Activated naive CD4-positive, alpha-beta T cell (primary cell): ENCODE results near the gene CLTCL1.
"Not testable (repeated sequence)": the region's sequence is repeated elsewhere in the genome, so short reads cannot be mapped to it uniquely, and the experiment has no call there.

ENCODE experiments used
- DNase-seq, 4 experiments: peaks; one replicate each; lab custom pipeline; 2025; lab: John Stamatoyannopoulos, UW

Gene CLTCL1

DNA sequence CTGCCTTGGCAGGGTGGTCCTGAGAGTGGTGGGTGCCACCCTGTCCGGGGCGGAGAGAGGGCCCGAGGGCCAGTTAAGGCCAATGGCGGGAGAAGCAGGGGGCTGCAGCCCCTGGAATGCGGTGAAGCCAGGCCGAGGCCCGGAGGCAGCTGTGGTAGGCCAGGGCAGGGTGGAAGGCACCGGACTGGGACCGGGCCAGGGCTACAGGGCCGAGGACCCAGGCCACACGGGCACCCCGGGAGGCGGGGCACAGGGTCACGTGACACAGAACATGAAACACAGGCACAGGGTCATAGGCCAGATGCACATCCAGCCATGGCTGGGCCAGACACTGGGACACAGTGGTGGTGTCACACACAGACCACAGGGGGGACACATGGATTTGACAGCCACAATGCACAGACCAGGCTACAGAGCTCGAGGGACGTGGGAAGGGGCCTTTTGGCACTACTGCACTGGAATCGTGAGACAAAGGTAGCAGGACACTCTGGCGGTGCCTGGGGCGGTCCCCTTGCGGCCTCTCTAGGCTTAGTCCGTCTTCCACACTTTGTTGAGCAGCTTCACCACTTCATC lies 115.8 kb downstream of the CLTCL1 start:
- DNase-seq, result no peak

DNA sequence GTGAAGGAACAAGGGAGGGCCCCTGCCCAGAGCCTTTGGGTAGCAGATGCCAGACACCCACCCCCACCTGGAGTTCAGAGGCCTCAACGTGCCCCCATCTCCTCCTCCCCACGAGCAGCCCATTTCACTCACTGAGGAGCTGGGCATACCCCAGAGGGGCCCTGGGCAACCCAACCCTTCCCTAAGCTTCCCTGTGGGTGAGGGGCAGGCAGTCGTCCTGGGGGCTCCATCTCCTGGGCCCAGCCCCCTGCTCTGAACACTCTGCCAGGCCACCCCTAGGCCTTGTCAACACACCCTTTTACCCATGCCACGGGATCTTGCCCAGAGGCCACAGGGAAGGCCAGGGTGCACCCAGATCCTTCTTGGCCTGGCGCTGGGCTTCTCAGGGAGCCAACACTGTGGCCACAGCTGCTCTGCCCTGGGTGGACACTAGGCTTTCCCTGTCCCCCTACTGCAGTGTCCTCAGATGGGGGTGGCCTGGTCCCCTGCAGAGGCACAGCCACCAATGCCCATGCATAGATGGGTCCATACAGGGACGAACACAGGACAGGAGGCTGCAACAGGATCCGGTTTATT lies 116.4 kb downstream of the CLTCL1 start:
- no peak for DNase-seq

DNA sequence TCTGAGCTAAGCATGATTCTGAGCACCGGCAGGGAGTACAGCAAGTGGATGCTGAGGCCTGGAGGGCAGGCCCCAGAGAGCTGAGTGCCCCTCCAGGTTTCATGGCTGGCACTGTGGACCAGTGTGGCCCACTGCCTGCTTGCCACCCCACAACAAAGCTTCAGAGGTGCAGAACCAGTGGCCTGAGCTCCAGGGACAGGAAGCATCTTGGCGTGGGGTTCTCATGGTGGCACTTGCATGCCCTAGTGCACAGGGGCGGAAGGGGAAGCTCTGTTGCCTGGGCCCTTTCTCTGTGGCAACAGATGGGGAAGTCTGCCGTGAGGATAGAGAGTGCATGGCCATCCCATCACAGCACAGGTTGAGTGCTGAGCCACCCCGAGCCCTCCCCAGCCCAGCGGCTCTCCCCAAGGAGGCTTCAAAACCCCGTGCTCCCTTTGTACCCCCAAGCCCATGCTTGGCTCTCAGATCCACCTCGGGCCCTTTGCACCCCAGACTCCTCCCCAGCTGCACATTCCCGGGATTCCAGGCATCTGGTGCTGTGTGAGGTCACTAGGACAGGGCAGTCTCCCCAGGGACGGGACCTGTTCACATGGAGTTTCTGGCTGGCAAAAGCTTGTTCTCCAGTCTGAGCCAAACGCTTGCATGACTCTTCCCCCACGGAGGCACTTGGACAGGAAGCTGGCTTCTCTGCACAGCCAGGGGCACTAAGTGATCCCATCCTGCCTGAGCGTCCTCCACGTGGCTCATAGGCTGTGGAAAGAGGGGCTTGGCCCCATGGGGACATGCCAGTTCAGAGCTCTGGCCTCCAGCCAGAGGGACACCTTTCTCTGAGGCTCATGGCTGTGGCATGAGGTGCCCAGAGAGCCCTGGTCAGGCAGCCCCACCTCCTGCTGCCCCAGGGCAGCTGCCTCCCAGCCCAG lies 117.2 kb downstream of the CLTCL1 start:
- DNase-seq, result no peak

DNA sequence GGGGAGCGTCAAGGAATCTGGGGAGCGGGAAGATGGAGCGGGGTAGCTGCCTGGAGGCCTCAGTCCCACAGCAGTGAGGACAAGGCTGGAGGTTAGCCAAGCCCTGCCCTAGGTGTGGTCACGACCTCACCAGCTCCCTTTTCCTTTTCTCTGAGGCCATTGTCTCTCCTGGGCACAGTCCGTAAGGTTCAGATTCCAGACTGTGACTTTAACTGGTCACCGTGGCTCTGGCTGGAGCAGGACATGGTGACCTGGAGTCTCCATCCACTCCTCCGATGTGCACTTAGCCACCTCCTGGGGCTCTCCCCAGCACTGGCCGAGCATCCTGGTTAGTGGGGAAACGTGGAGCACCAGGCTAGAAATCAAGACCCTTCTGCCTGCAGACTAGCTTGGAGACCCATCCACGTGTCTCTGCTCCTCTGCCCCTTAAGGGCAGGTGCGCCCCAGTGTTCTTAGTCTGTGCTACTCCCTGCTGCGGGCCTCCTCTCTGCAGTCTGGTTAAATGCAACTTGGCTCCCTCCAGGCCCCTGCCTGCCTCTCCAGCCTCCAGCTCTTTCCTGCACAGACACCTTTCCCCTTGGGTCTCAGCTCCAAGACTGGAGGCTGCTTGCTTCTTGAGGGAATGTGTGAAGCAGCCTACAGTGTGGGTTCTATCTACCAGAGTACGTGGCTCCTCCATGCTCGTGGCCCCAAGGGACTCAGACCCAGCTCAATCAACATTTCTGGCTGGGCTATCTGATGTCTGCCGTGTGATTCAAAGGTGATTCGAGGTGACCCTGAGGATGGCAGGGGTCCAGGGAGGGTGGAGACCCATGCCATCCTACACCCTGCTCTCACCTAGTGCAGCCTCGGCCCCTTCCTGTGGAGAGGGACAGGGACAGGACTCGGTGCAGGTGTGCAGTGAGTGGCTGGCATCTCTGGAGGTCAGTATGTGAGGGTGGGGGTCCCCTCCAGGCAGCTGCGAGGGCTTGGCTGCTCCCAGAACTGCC lies 118.2 kb downstream of the CLTCL1 start:
- DNase-seq, result no peak

DNA sequence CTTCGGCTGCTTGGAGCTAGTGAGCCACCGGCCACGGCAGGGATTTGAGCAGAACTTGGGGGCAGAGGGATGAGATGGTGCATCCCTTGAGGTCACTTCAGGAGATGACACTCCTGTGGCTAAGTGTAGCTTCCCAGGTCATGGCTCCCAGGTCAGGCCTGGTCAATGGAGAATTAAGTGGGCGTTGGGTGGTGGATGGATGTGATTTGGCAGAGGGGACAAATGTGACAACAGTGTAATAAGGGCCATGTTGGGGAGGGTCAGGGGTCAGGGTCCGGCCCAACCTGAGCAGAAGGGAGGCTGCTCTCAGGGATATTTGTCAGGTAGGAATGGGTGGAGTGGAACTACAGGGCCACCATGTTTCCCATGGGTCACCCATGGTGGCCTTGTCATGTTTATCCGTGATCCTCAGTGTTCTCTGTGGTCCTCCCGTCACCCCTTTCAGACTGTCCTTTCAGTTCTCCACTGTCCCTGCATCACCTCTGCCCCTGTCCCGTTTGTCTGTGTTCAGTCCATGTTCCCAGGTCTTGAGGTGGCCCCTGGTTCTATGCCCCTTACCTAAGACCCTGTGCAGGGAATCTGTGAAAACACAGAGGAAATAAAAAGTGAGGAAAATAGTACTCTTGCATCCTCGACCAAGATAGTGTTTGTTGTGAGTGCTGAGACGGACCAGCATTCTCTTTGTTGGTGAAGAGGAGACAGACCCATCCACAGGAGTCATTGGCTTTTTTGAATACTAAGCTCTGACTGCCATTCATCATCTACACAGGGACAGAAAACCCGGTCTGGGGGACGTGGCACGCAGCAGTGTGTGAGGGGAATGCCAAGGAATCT lies 119.1 kb downstream of the CLTCL1 start:
- DNase-seq, result no peak

DNA sequence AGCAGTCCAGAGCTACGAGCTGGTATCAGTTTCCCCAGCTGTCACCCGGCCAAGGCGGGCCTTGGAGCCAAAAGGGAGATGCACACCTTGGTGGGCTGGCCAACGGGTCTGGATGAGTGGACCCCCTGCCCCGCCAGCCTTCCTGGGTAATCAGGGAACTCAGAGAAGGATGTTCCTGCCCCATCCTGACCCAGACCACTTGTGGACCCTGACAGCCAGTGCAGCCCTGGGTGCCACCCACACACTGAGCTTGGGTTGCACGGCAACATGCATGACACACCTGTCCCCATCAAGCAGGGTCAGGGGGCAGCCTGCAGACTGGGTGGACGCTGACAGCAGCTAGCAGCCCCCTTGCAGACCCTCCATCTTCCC lies 121.6 kb downstream of the CLTCL1 start:
- no peak for DNase-seq

DNA sequence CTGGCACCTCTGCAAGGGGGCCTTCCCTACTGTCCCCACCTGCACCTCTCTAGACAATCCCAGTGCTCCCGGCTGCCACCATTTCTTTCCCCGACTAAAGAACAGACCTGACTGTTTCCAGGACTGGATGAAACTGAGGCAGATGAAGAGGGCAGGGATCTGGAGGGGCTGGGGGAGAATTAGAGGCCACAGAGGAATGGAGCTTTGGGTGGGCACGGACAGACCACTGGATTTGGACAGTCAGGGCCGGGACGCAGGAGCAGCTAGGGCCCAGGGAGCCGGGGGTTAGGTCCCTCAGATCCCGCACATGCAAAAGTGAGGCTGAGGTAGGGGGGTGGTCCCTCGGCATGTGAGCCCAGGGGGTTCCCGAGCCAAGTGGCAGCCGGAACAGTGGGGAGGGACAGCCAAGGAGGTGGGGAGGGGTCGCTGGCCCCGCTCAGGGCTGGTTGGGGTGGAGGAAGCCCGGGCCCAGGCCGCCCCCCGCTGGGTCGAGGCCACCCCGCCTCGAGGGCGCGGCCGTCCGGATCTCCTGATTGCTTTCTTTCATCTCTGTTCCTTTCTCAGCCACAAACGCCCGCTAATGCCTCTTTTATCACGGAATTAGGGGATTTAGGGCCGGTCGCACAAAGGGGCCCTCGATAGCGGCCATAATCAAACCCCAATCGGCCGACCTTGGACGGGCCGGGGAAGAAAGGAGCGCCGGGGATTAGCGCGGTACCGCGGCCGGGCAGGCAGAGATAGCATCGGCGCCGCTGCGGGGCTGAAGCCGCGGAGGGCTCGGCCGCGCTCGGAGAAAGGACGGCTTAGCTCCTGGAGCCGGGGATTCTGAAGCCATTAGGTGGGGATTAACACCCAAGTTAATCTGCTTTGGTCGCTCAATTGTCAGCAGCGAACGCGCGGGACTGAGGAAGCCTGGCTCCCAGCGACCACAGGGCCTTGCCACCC lies 122.2 kb downstream of the CLTCL1 start:
- DNase-seq, result no peak

DNA sequence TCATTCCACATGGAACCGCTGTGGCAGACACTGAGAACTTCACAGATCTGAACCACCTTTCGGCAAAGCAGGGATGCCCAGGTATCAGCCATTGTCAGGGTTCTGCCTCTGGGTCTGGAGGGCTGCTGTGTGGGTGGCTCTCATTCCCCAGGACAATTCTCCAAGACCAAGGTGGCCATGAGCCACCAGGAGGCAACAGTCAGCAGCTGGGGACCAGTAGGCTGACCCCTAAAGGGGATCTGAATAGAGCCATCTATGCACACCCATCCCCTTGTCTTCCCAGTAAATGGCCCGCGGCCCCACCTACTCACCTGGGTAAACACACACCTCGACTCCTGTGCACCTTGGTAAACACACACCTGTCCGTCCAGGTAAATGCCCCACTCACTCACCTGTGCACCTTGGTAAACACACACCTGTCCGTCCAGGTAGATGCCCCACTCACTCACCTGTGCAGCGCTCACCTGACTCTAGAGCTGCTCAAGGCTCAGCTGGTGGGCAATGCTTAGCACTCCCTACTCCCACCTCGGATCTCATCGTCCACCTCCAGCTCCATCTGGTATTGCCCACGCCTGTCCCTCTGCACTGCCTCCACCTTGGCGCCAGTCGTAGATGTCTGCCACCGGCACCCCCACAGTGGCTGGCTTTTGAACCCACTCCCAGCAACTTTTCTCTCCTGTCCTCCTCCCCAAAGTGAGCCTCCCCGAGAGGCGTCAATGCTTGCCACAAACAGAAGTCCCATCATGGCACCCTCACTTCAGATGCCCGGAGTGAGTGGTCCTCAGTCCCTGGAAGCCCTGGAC lies 123.2 kb downstream of the CLTCL1 start:
- DNase-seq, result no peak

DNA sequence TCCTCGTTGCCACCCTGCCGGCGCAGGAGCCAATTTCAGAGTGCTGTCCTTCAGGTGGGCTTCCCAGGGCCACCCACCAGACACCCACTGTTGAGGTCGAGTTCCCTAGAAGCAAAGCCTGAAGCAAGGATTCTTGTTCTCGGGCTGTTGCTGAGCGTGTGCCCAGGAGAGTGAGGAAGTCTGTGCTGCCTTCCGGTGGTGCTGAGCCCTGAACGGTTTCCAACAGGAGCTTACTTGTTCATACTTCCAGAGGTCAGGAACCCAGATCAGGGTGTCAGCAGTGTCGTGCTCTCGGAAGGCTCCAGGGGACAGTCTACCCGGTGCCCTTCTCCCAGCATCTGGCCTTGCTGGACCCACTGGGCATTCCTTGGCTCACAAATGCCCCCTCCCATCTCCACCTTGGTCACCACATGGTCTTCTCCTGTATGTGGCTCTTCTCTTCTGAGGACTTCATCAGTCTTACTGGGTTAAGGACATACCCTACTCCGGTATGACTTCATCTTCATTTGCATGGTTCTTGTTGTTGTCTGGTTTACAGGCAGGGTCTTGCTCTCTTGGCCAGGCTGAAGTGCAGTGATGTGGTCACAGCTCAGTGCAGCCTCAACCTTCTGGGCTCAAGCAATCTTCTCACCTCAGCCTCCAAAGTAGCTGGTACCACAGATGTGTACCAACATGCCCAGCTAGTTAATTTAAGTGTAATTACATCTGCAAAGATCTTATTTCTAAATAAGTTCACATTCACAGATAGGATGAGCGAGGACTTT lies 124.2 kb downstream of the CLTCL1 start:
- DNase-seq, result no peak

DNA sequence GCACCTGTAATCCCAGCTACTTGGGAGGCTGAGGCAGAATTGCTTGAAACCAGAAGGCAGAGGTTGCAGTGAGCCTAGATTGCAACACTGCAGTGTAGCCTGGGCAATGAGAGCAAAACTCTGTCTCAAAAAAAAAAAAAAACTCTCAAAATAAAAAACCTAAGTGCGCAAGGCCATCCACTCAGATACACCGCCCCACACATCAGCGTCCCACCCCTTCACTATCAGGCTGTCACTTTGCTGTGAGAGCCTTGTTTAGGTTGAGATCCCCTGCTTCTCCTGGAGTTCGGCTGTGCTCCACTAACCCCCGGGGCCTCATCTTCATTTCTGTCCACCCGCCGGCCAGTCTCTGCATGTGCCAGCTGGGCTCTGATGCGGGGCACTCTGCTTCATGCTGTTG lies 125.1 kb downstream of the CLTCL1 start:
- DNase-seq, result no peak

DNA sequence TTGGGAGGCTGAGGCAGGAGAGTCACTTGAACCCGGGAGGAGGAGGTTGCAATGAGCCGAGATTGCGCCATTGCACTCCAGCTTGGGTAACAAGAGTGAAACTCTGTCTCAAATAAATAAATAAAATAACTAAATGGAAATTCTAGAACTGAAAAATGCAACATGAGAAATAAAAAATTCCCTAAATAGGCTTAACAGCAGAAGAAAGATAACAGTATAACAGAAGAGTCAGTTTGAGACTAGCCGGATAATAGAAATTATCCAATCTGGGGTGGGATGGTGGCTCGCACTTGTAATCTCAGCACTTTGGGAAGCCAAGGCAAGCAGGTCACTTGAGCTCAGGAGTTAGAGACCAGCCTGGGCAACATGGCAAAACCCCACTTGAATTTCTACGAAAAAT lies 127.1 kb downstream of the CLTCL1 start:
- no peak for DNase-seq

DNA sequence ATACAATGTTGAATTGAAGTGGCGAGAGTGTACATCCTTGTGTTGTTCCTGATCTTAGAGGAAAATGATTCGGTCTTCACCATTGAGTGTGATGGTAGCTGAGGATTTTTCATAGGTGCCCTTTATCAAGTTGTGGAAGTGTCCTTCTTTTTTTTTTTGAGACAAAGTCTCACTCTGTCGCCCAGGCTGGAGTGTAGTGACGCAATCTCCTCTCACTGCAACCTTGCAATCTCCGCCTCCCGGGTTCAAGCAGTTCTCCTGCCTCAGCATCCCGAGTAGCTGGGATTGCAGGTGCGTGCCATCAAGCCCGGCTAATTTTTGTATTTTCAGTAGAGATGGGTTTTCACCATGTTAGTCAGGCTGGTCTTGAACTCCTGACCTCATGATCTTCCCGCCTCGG lies 132.9 kb downstream of the CLTCL1 start:
- DNase-seq, result not testable (repeated sequence)

DNA sequence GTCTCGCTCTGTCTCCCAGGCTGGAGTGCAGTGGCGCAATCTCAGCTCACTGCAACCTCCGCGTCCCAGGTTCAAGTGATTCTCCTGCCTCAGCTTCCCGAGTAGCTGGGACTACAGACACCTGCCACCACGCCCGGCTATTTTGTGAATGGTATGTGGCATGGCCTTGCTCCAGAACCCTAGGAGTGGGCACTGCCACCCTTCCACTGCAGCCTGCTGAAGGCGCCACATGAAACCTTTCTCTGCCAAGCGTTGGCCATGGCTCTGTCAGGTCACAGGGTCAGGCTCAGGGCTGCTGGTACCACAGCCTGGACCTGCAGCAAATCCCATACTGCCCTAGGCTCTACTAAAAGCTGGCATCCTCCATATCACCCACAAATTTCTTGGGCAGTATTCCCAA lies 135.4 kb downstream of the CLTCL1 start:
- not testable (repeated sequence) for DNase-seq

DNA sequence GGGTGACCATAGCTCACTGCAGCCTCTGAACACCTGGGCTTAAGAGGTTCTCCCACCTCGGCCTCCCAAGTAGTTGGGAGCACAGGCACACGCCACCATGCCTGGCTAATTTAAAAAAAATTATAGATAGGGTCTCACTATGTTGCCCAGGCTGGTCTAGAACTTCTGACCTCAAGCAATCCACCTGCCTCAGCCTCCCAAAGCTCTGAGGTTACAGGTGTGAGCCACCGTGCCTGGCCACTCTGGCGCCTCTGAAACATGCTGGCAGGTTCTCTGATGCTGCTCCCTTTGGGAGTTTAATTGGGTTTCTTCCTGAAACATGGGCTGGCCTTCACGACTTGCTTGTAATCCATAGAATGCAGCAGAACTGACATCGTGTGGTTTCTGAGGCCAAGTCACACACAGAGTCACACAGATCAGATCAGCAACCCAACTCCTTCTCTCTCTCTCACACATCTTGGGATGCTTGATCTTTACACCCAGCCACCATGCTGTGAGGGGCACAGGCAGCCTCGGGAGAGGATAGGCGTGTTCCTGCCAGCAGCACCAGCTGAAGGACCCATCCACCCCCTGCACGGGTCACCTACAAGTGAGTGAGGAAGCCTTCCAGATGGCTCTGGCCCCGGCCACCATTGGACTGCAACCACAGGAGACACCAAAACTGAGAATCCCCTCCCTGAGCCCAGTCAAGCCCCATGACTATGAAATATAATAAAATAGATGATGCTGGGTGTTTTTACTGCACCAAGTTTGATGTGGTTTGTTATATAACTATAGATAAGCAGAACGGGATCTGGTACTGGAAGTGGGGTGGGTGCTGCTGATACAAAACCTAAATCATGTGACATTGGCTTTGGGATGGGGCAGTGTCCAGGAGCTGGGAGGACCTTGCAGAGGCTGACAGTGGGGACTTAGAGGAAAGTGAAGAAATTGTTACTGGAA lies 138.3 kb downstream of the CLTCL1 start:
- no peak for DNase-seq

DNA sequence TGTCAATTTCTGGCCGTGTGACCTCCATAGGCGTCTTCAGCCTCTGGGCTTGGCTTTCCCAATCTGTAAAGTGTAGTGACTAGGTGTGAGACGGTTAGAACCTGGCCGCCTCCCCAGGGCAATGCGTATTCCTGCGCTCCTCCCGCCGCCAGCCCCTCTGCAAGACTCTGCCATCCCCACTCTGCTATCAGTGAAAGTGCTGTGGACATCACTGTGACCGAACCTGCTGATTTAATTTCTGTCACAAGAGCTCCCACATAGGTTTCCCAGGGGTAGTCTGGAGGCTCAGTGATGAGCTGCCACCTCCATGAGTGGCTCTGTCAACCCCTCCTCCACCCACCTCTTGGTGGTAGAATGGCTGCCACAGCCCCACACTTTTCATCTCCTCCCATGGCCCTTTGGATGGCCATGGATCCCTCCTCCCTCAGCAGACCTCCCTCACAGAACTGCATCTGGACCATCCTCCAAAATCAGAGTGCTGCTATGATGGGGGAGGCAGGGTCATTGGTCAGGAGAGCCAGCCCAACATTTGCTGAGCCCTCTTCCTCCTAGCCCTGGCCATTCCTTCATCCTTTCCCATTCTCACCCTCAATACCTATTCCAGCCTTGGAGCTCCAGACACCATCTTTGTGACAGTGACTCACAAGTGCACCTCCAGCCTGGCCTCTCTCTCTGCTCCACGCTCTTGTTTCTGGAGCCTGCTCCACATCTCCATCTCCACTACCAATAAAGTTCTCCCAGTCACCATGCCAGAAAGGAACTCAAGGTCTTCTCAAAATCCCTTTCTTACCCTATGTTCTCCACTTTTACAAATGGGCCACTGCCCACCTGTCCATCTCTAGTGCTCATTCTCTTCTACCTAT lies 140.0 kb downstream of the CLTCL1 start:
- DNase-seq, result no peak
